DND-41 (cell line): ENCODE results near the gene TARDBP.

ENCODE experiments used
- ATAC-seq: fragments of 200-7000 bp; cut with Tn5 transposase; 3 replicates; pipeline ENCODE4 v1.9.1; 2021; ENCODE audit warnings: low read depth; ENCODE audit not compliant: insufficient read depth
- DNase-seq: peaks from one replicate; pipeline ENCODE4 v3.0.0-alpha.2; 2020
- H2AFZ ChIP-seq: 2 replicates; pipeline ENCODE4 v1.6.0; 2012; ENCODE audit warnings: low read depth, low read length
- H3K27ac ChIP-seq: 2 replicates; pipeline ENCODE4 v1.5.1; 2012; ENCODE audit warnings: low read length, inconsistent platforms
- H3K27me3 ChIP-seq: fragments of 200-600 bp; sonication (generic); 2 replicates; pipeline ENCODE4 v1.6.0; 2012; ENCODE audit warnings: low read length, mild to moderate bottlenecking, inconsistent platforms; ENCODE audit not compliant: insufficient read depth, poor library complexity
- H3K36me3 ChIP-seq: 2 replicates; pipeline ENCODE4 v1.5.1; 2012; ENCODE audit warnings: low read length, inconsistent platforms; ENCODE audit not compliant: insufficient read depth
- H3K4me1 ChIP-seq: 2 replicates; pipeline ENCODE4 v1.5.1; 2012; ENCODE audit warnings: mild to moderate bottlenecking, low read length; ENCODE audit not compliant: insufficient read depth
- H3K4me2 ChIP-seq: 2 replicates; pipeline ENCODE4 v1.6.0; 2012; ENCODE audit warnings: mild to moderate bottlenecking, moderate library complexity, low read length, inconsistent platforms; ENCODE audit not compliant: insufficient read depth
- H3K4me3 ChIP-seq, 2 experiments: fragments of 200-600 bp in 1 of 2; shearing (Covaris generic) in 1 of 2; 2 replicates each; pipeline ENCODE4 v1.5.1; 2012 to 2016; ENCODE audit warnings: inconsistent platforms in 2 of 2, low read length in 2 of 2, mild to moderate bottlenecking in 2 of 2, low read depth in 1 of 2, moderate library complexity in 1 of 2
- H3K79me2 ChIP-seq: 2 replicates; pipeline ENCODE4 v1.6.0; 2012; ENCODE audit warnings: low read length, inconsistent platforms; ENCODE audit not compliant: insufficient read depth
- H3K9ac ChIP-seq: 2 replicates; pipeline ENCODE4 v1.6.0; 2012; ENCODE audit warnings: low read depth, mild to moderate bottlenecking, inconsistent platforms, low read length, moderate library complexity
- H3K9me3 ChIP-seq: 2 replicates; pipeline ENCODE4 v1.5.1; 2012; ENCODE audit warnings: low read length, moderate library complexity, mild to moderate bottlenecking, inconsistent platforms; ENCODE audit not compliant: insufficient read depth, severe bottlenecking
- H4K20me1 ChIP-seq: 2 replicates; pipeline ENCODE4 v1.6.0; 2012; ENCODE audit warnings: low read length; ENCODE audit not compliant: insufficient read depth
- EZH2 ChIP-seq: IDR thresholded peaks from 3 replicates; pipeline ENCODE4 v1.6.1; 2012; ENCODE audit warnings: borderline replicate concordance, low read depth, mild to moderate bottlenecking, moderate library complexity, low read length, inconsistent platforms; ENCODE audit not compliant: severe bottlenecking
- TF ChIP-seq, protein P1 (sequence below): IDR thresholded peaks from 2 replicates; pipeline ENCODE4 v1.5.1; 2012; ENCODE audit warnings: borderline replicate concordance, low read length, moderate library complexity, mild to moderate bottlenecking; ENCODE audit not compliant: poor library complexity, severe bottlenecking; ENCODE audit errors: extremely low read depth

The TARDBP gene

DNA sequence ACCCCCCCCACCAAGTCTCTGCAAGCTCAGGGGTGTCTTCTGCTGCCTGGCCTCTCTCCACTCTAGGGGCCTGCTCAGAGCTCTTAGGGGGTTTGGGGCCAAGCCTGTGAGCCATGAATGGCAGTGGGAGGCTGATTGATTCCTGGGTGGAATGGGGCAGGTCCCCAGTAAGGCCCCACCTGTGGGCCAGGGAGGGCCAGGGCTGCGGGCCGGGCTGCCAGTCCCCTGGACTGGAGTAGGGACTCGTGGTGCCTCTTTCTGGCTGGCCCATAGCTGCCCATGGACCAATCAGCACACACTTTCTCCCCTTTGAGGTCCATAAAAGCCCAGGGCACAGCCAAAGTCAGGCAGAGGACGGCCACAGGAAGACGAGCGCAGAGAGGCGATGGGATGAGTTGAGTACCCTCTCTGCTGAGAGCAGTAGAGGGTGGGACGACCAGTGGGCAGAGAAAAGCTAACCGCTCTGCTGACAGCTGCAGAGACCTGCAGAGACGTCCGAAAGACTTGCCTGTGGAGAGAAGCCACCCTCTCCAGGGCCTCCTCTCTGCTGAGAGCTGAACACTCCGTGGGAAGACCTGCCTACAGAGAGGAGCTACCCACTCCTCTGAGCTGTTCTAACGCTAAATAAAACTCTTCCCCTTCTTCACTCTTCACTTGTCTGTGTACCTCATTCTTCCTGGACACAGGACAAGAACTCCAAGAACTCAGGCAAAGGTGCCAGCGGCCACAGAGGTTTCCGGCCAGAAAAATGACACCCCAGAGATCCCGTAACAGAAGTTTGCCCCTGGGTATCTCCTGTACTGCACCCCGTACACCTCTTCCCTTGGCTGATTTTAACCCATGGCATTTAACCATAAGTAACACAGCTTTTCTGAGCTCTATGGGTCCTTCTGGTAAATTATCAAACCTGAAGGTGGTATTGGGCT, 38.2 kb upstream of the TARDBP start:
- Histone ChIP-seq H3K4me1 (no peaks in the 10 kb centered on the region), H3K4me3 (no peak overlapping the region), H3K9me3 (no peaks in the 10 kb centered on the region), H3K9ac (no peak overlapping the region), H3K36me3 (no peaks in the 10 kb centered on the region), H3K79me2 (no peaks in the 10 kb centered on the region), H3K27ac (no peak overlapping the region), H3K4me2 (no peak overlapping the region), H4K20me1 (no peaks in the 10 kb centered on the region), H2AFZ (no peak overlapping the region), H3K27me3 (no peaks in the 10 kb centered on the region)
- no peak for DNase-seq
- ATAC-seq, result no peak
- TF ChIP-seq, protein P1, sequence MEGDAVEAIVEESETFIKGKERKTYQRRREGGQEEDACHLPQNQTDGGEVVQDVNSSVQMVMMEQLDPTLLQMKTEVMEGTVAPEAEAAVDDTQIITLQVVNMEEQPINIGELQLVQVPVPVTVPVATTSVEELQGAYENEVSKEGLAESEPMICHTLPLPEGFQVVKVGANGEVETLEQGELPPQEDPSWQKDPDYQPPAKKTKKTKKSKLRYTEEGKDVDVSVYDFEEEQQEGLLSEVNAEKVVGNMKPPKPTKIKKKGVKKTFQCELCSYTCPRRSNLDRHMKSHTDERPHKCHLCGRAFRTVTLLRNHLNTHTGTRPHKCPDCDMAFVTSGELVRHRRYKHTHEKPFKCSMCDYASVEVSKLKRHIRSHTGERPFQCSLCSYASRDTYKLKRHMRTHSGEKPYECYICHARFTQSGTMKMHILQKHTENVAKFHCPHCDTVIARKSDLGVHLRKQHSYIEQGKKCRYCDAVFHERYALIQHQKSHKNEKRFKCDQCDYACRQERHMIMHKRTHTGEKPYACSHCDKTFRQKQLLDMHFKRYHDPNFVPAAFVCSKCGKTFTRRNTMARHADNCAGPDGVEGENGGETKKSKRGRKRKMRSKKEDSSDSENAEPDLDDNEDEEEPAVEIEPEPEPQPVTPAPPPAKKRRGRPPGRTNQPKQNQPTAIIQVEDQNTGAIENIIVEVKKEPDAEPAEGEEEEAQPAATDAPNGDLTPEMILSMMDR, result no peak
- no peak for TF ChIP-seq EZH2

DNA sequence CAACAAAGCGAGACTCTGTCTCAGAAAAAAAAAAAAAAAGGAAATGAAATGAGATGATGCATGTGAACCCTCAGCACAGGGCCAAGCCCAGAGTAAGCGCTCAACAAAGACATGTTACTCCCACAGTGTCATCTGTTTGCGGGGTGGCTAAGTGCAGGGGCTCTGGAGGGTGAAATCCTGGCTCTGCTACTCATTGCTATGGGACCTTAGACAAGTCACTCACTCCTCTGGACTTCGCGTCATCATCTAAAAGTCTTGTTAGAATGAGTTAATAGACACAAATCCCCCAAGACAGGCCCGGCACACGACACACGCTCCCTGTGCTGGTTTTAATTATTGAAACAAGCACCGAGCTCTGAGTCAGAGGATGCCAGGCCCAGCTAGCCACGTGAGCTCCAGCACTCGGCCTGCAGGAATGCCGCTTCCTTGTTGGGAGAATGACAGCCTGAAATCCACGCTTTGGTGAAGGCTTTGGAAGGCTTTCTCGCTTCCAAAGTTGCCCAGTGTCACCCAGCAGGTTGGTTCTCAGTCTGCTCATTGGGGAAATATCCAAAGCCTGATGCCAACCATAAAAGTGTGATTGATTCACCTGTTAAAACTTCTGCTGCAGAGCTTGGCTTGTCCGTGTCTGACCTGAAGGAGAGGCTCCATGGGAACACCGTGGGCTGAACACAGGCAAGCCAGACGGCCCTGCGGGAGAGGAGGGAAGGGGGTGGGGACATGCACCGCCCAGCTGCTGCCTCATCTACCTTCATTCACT, 36.7 kb upstream of the TARDBP start:
- Histone ChIP-seq H3K27ac (no peak overlapping the region), H3K79me2 (no peaks in the 10 kb centered on the region), H3K4me2 (no peak overlapping the region), H4K20me1 (no peaks in the 10 kb centered on the region), H3K36me3 (no peaks in the 10 kb centered on the region), H3K4me1 (no peaks in the 10 kb centered on the region), H2AFZ (no peak overlapping the region), H3K27me3 (no peaks in the 10 kb centered on the region), H3K4me3 (no peak overlapping the region), H3K9ac (no peak overlapping the region), H3K9me3 (no peaks in the 10 kb centered on the region)
- ATAC-seq (no peak), DNase-seq (no peak)
- TF ChIP-seq, protein P1, result no peak
- no peak for TF ChIP-seq EZH2

DNA sequence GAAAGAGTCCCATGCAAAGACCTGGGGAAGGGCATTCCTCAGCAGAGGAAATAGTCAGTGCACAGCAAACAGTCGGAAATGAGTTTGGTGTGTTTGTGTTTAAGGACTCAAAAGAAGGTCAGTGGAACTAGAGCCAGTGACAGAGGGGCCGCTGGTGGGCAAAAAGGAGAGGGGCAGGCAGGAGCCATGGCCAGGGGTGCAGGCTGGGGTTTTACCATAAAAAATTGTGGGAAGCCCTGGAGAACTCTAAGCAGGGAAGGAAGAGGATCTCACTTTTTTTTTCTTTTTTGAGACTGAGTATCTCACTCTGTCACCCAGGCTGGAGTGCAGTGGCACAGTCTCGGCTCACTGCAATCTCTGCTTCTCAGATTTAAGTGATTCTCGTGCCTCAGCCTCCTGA, 33.7 kb upstream of the TARDBP start:
- DNase-seq (no peak), ATAC-seq (no peak)
- Histone ChIP-seq H4K20me1 (no peaks in the 10 kb centered on the region), H3K27me3 (no peaks in the 10 kb centered on the region), H3K4me3 (no peak overlapping the region), H3K36me3 (no peaks in the 10 kb centered on the region), H3K4me1 (no peaks in the 10 kb centered on the region), H3K27ac (no peak overlapping the region), H3K4me2 (no peak overlapping the region), H3K79me2 (no peaks in the 10 kb centered on the region), H3K9ac (no peak overlapping the region), H2AFZ (no peak overlapping the region), H3K9me3 (no peaks in the 10 kb centered on the region)
- TF ChIP-seq EZH2, result no peak

DNA sequence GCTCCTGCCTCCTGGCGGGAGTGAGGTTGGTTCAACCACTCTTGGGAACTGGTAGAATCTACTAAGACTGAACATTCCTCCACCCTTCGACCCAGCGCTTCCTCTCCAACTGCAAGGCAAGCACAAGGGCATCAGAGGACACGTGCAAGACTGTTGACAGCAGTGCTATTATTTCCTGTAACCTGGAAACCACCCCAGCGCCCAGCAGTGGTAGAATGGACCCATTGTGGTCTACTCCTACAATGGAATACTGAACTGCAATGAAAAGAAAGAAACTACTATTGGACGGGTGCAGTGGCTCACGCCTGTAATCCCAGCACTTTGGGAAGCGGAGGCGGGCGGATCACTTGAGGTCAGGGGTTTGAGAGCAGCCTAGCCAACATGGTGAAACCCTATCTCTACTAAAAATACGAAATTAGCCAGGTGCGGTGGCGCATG, 33.0 kb upstream of the TARDBP start:
- Histone ChIP-seq H2AFZ (no peak overlapping the region), H3K27me3 (no peaks in the 10 kb centered on the region), H3K4me2 (no peak overlapping the region), H3K9ac (no peak overlapping the region), H3K36me3 (no peaks in the 10 kb centered on the region), H3K79me2 (no peaks in the 10 kb centered on the region), H4K20me1 (no peaks in the 10 kb centered on the region), H3K4me3 (no peak overlapping the region), H3K9me3 (no peaks in the 10 kb centered on the region), H3K27ac (no peak overlapping the region), H3K4me1 (no peaks in the 10 kb centered on the region)
- DNase-seq, result no peak
- ATAC-seq, result no peak; the same call in 2 of the 3 replicates
- no peak for TF ChIP-seq EZH2
- TF ChIP-seq, protein P1, result no peak
